ENCODE measurements around the gene MARCHF10. TPM values are rescaled to one million over a fixed set of nuclear protein-coding genes. Genes with fewer than 3 reads are reported as not detected.

Gene MARCHF10
- total RNA-seq, 1 experiment from 2014 or later = 8.0 TPM

GRCh38 chr17:62791767-62792446, 16.2 kb downstream of the MARCHF10 start:
- no peaks in the 10 kb centered on the region for H3K9me3 ChIP-seq (ENCODE audit: insufficient read depth, low read depth)
- ChIA-PET POLR2A (ENCODE audit: unreplicated experiment) (interaction anchor here (0.5 to 1.0 kb wide), 4 partner anchors 9 to 982 kb away, joined by 3 to 16 read pairs (median 4); partner anchors contain the start of gene DDX42), CTCF (interaction anchor here (0.6 to 0.7 kb wide), 2 partner anchors 11 to 1701 kb away, joined by 3 to 4 read pairs; no protein-coding TSS in a partner anchor)
- intact Hi-C loops (cut with micrococcal nuclease; ENCODE audit: unreplicated experiment) = loop anchor here (1.0 to 2.0 kb wide), 3 partner anchors 8 to 77 kb away; no protein-coding TSS in a partner anchor
- H4K20me1 ChIP-seq (ENCODE audit: insufficient read depth) = no peaks in the 10 kb centered on the region
- H3K36me3 ChIP-seq (ENCODE audit: low read depth) = no peaks in the 10 kb centered on the region
- H3K27ac ChIP-seq = peak overlapping the region; percentile 94
- H3K9me2 ChIP-seq (ENCODE audit: insufficient read depth) = no peaks in the 10 kb centered on the region
- H2AFZ ChIP-seq = no peak overlapping the region
- BruUV-seq (replicated peaks) = no TSS peak
- peaks cover 47% of the 10 kb centered on the region for H3K4me1 ChIP-seq (replicated peaks; ENCODE audit: insufficient read depth)
- H3K79me2 ChIP-seq (ENCODE audit: low read depth) = no peaks in the 10 kb centered on the region
- peak overlapping the region; percentile 21; the same call in 1 of the 2 replicates for H3K4me3 ChIP-seq
- no peaks in the 10 kb centered on the region for H3K27me3 ChIP-seq (ENCODE audit: insufficient read depth, low read depth)
- TF ChIP-seq CTCF (conservative IDR thresholded peaks at IDR 0.05) (no peak), EZH2 (IDR thresholded peaks at IDR 0.05; ENCODE audit: low read depth) (no peak)
- DNase-seq = peak; percentile 67 to 98
- H3F3A ChIP-seq (ENCODE audit: insufficient read depth, low read depth) = peaks cover 38% of the 10 kb centered on the region
- H3K4me2 ChIP-seq = peak overlapping the region; percentile 64

- Histone ChIP-seq H3K79me2 (ENCODE audit: low read depth) (no peaks in the 10 kb centered on the region), H3K36me3 (ENCODE audit: low read depth) (no peaks in the 10 kb centered on the region), H4K20me1 (ENCODE audit: insufficient read depth) (no peaks in the 10 kb centered on the region), H2AFZ (no peak overlapping the region), H3K9me3 (ENCODE audit: insufficient read depth, low read depth) (no peaks in the 10 kb centered on the region), H3K4me1 (replicated peaks; ENCODE audit: insufficient read depth) (peaks cover 53% of the 10 kb centered on the region), H3F3A (ENCODE audit: insufficient read depth, low read depth) (peaks cover 43% of the 10 kb centered on the region), H3K4me2 (peak overlapping the region; percentile 64), H3K27me3 (ENCODE audit: insufficient read depth, low read depth) (no peaks in the 10 kb centered on the region), H3K27ac (peak overlapping the region; percentile 94), H3K9me2 (ENCODE audit: insufficient read depth) (no peaks in the 10 kb centered on the region), H3K4me3 (peak overlapping the region; percentile 21; the same call in 1 of the 2 replicates)
- POLR2A ChIA-PET (ENCODE audit: unreplicated experiment) = interaction anchor here (0.5 to 0.6 kb wide), 2 partner anchors 29 to 33 kb away, joined by 3 to 4 read pairs; no protein-coding TSS in a partner anchor
- DNase-seq = peak; percentile 39 to 81
- TF ChIP-seq CTCF (conservative IDR thresholded peaks at IDR 0.05) (no peak), EZH2 (IDR thresholded peaks at IDR 0.05; ENCODE audit: low read depth) (no peak)
- CTCF ChIA-PET = interaction anchor here (0.6 to 0.7 kb wide), 2 partner anchors 11 to 1702 kb away, joined by 3 to 4 read pairs; no protein-coding TSS in a partner anchor
- TSS peak; percentile 84 for BruUV-seq (replicated peaks)
- intact Hi-C loops (cut with micrococcal nuclease; ENCODE audit: unreplicated experiment) = loop anchor here (1.0 to 2.0 kb wide), 2 partner anchors 70 to 76 kb away; no protein-coding TSS in a partner anchor
Measured at GRCh38 chr17:62791235-62791734, 16.8 kb downstream of the MARCHF10 start.

- Histone ChIP-seq H3K4me3 (no peak overlapping the region; the same call in 1 of the 2 replicates), H3F3A (ENCODE audit: insufficient read depth, low read depth) (peaks cover 43% of the 10 kb centered on the region), H3K79me2 (ENCODE audit: low read depth) (no peaks in the 10 kb centered on the region), H3K4me2 (peak overlapping the region; percentile 64), H4K20me1 (ENCODE audit: insufficient read depth) (no peaks in the 10 kb centered on the region), H3K27ac (peak overlapping the region; percentile 94), H3K4me1 (replicated peaks; ENCODE audit: insufficient read depth) (peaks cover 53% of the 10 kb centered on the region), H3K27me3 (ENCODE audit: insufficient read depth, low read depth) (no peaks in the 10 kb centered on the region), H3K9me2 (ENCODE audit: insufficient read depth) (no peaks in the 10 kb centered on the region), H2AFZ (no peak overlapping the region), H3K9me3 (ENCODE audit: insufficient read depth, low read depth) (no peaks in the 10 kb centered on the region), H3K36me3 (ENCODE audit: low read depth) (no peaks in the 10 kb centered on the region)
- ChIA-PET CTCF (no interaction called here), POLR2A (ENCODE audit: unreplicated experiment) (interaction anchor here (0.6 kb wide), 1 partner anchor 10 kb away, joined by 5 read pairs; no protein-coding TSS in a partner anchor)
- TF ChIP-seq EZH2 (IDR thresholded peaks at IDR 0.05; ENCODE audit: low read depth) (no peak), CTCF (conservative IDR thresholded peaks at IDR 0.05) (no peak)
- BruUV-seq (replicated peaks) = no TSS peak
- DNase-seq = peak; percentile 74 to 99
- intact Hi-C loops (cut with micrococcal nuclease; ENCODE audit: unreplicated experiment) = loop anchor here (1.0 to 2.0 kb wide), 3 partner anchors 76 to 178 kb away; no protein-coding TSS in a partner anchor
Measured at GRCh38 chr17:62790564-62790986, 17.5 kb downstream of the MARCHF10 start.
